Mesendoderm (in vitro differentiated cells): ENCODE results near the gene PSMA3.

Experiments
- DNase-seq: peaks from one replicate; pipeline ENCODE4 v3.0.0; 2013
- H2AK5ac ChIP-seq: 2 replicates; pipeline ENCODE4 v1.6.1; 2013; ENCODE audit warnings: low read length, inconsistent platforms
- H2BK120ac ChIP-seq: 2 replicates; pipeline ENCODE4 v1.6.1; 2013; ENCODE audit warnings: low read depth, mild to moderate bottlenecking, low read length, moderate library complexity, mixed read lengths
- H2BK15ac ChIP-seq: replicated peaks from 2 replicates; pipeline ENCODE4 v1.6.1; 2013; ENCODE audit warnings: low read depth, mild to moderate bottlenecking, moderate library complexity
- H2BK5ac ChIP-seq: 2 replicates; pipeline ENCODE4 v1.6.1; 2013; ENCODE audit warnings: low read length, inconsistent platforms
- H3K18ac ChIP-seq: 2 replicates; pipeline ENCODE4 v1.6.1; 2013; ENCODE audit warnings: mild to moderate bottlenecking, low read length, mixed read lengths
- H3K23ac ChIP-seq: one replicate; pipeline ENCODE4 v1.6.1; 2013; ENCODE audit warnings: low read length
- H3K27ac ChIP-seq: 2 replicates; pipeline ENCODE4 v1.5.1; 2013; ENCODE audit warnings: low read depth, mild to moderate bottlenecking, inconsistent platforms, low read length, moderate library complexity
- H3K27me3 ChIP-seq: 2 replicates; pipeline ENCODE4 v1.6.1; 2013; ENCODE audit warnings: low read length, control low read depth, mild to moderate bottlenecking, inconsistent platforms; ENCODE audit not compliant: insufficient read depth, poor library complexity
- H3K36me3 ChIP-seq: 2 replicates; pipeline ENCODE4 v1.6.1; 2013; ENCODE audit warnings: low read length, inconsistent platforms; ENCODE audit not compliant: control insufficient read depth, insufficient read depth
- H3K4ac ChIP-seq: one replicate; pipeline ENCODE4 v1.6.1; 2013; ENCODE audit warnings: low read depth, mild to moderate bottlenecking, low read length, moderate library complexity
- H3K4me1 ChIP-seq: 2 replicates; pipeline ENCODE4 v1.6.1; 2013; ENCODE audit warnings: low read depth, low read length, inconsistent platforms; ENCODE audit not compliant: control insufficient read depth
- H3K4me2 ChIP-seq: 2 replicates; pipeline ENCODE4 v1.6.1; 2013; ENCODE audit warnings: low read length
- H3K4me3 ChIP-seq: 2 replicates; pipeline ENCODE4 v1.5.1; 2013; ENCODE audit warnings: mild to moderate bottlenecking, low read length
- H3K56ac ChIP-seq: one replicate; pipeline ENCODE4 v1.6.1; 2013; ENCODE audit warnings: low read length
- H3K79me1 ChIP-seq: 2 replicates; pipeline ENCODE4 v1.6.1; 2013; ENCODE audit warnings: low read length, inconsistent platforms
- H3K79me2 ChIP-seq: 2 replicates; pipeline ENCODE4 v1.6.1; 2013; ENCODE audit warnings: mild to moderate bottlenecking, low read length; ENCODE audit not compliant: control insufficient read depth, insufficient read depth
- H3K9ac ChIP-seq: 2 replicates; pipeline ENCODE4 v1.6.1; 2013; ENCODE audit warnings: low read length, inconsistent platforms
- H4K5ac ChIP-seq: one replicate; pipeline ENCODE4 v1.6.1; 2013; ENCODE audit warnings: low read length
- H4K8ac ChIP-seq: one replicate; pipeline ENCODE4 v1.6.1; 2013; ENCODE audit warnings: low read depth, mild to moderate bottlenecking, control low read depth, low read length, moderate library complexity
- WGBS: extraction: QIAGEN DNeasy Blood & Tissue Kit; methylation state at CpG from one replicate; pipeline ENCODE4 v1.1.7; 2013; ENCODE audit warnings: low lambda C conversion rate, missing lambda C conversion rate; ENCODE audit not compliant: insufficient coverage; ENCODE audit errors: extremely low coverage; 5-methylcytosine and 5-hydroxymethylcytosine counted together

The PSMA3 gene

DNA sequence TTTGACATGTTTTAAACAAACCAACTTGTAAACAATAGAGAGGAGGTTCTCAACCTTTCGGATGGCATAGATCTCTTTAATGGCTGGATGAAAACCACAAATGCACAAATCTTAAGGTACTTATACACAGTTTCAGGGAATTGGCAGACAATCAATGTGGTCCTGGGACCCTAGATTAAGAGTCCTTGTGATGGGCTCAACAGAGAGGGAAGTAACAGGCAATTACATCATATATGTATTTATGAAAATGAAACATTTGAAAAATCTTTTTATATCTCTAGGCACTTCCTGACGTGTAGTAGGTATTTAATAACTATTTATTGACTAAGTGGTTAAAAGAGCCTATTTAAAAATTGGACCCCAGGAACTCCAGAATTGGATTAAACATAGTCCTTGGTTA, 43.8 kb upstream of the PSMA3 start:
- no peaks in the 10 kb centered on the region for H3K4me1 ChIP-seq
- no peak overlapping the region for H3K18ac ChIP-seq
- H3K23ac ChIP-seq = no peak overlapping the region
- no peak overlapping the region for H4K5ac ChIP-seq
- peak overlapping the region; percentile 89 for H3K4me2 ChIP-seq
- H3K27me3 ChIP-seq = no peaks in the 10 kb centered on the region
- no peak overlapping the region for H2AK5ac ChIP-seq
- no peak overlapping the region for H4K8ac ChIP-seq
- H3K4me3 ChIP-seq = peak overlapping the region; percentile 95
- peak overlapping the region; percentile 97 for H3K9ac ChIP-seq
- H3K79me1 ChIP-seq = peaks cover 7% of the 10 kb centered on the region
- H3K56ac ChIP-seq = peak overlapping the region; percentile 97
- no peak overlapping the region for H3K27ac ChIP-seq
- H3K36me3 ChIP-seq = no peaks in the 10 kb centered on the region
- no peak overlapping the region for H2BK5ac ChIP-seq
- H3K79me2 ChIP-seq = peaks cover 10% of the 10 kb centered on the region
- H2BK15ac ChIP-seq = no peak overlapping the region
- WGBS = no CpG with 5 or more reads among the region's 2 CpGs
- H3K4ac ChIP-seq = no peak overlapping the region
- H2BK120ac ChIP-seq = no peak overlapping the region
- no peak for DNase-seq

DNA sequence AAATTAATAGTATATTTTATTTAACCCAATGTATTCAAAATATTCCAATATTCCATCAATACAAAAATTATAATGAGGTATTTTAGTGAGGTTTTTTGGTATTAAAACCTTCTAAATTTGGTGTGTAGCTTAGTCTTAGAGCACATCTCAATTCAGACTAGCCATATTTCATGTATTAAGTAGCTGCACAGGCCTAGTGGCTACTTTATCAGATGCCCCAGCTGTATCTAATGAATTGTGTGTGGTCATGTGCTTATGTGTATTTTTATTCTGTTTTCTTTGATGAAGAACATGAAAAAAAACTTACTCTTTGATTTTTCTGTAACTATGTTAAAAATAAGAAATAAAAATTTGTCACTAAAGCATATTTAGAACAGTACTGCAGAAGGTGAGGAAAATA, 31.5 kb upstream of the PSMA3 start:
- H2BK5ac ChIP-seq = no peak overlapping the region
- no peak overlapping the region for H3K4ac ChIP-seq
- H3K23ac ChIP-seq = no peak overlapping the region
- no peak overlapping the region for H3K56ac ChIP-seq
- no peak overlapping the region for H4K5ac ChIP-seq
- H3K4me3 ChIP-seq = no peak overlapping the region
- H3K4me1 ChIP-seq = no peaks in the 10 kb centered on the region
- no peak overlapping the region for H4K8ac ChIP-seq
- no peaks in the 10 kb centered on the region for H3K36me3 ChIP-seq
- H3K27ac ChIP-seq = no peak overlapping the region
- no peaks in the 10 kb centered on the region for H3K79me2 ChIP-seq
- DNase-seq = no peak
- no peak overlapping the region for H2BK120ac ChIP-seq
- no peak overlapping the region for H3K9ac ChIP-seq
- H3K18ac ChIP-seq = no peak overlapping the region
- H2AK5ac ChIP-seq = no peak overlapping the region
- H3K4me2 ChIP-seq = no peak overlapping the region
- no peaks in the 10 kb centered on the region for H3K27me3 ChIP-seq
- no peaks in the 10 kb centered on the region for H3K79me1 ChIP-seq
- H2BK15ac ChIP-seq = no peak overlapping the region

DNA sequence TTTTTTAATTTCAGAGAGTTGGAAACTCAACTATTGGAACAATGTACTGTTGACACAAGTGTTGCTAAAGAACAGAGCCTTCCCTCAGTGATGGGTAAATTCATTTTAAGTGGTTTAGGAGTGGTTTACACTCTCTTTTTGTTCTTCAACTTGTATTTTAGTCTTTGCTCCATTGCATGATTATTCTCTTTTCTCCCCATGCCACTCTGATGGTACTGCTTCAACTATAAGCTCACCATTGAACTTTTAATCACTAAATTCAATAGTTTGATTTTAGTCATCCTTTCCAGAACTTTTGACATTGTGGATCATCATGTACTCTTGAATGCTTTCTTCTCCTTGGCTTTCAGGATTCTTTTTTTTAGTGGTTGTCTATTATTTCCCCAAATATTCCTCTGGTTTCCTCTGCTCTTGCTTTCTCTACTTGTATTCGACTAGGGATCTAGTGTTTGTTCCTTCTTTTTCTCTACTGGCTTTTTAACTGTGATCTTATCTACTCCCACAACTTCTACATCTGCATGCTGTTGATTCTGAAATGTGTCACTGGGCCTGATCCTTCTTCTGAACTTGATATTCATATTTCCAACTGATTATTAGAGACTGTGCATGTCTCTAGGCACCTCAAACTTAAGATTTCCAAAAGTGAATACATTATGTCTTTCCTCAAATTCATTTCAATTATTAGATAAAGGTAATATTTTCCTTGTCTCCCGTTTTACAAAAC, 29.3 kb upstream of the PSMA3 start:
- Histone ChIP-seq H3K36me3 (no peaks in the 10 kb centered on the region), H3K4me3 (no peak overlapping the region), H3K56ac (no peak overlapping the region), H3K9ac (no peak overlapping the region), H3K27me3 (no peaks in the 10 kb centered on the region), H2BK120ac (no peak overlapping the region), H3K79me2 (no peaks in the 10 kb centered on the region), H3K4me2 (no peak overlapping the region), H2BK15ac (no peak overlapping the region), H2BK5ac (no peak overlapping the region), H3K4ac (no peak overlapping the region), H2AK5ac (no peak overlapping the region), H3K79me1 (no peaks in the 10 kb centered on the region), H3K4me1 (no peaks in the 10 kb centered on the region), H3K23ac (no peak overlapping the region), H3K27ac (no peak overlapping the region), H4K8ac (no peak overlapping the region), H3K18ac (no peak overlapping the region), H4K5ac (no peak overlapping the region)
- no peak for DNase-seq
- WGBS = no CpG with 5 or more reads among the region's 2 CpGs

DNA sequence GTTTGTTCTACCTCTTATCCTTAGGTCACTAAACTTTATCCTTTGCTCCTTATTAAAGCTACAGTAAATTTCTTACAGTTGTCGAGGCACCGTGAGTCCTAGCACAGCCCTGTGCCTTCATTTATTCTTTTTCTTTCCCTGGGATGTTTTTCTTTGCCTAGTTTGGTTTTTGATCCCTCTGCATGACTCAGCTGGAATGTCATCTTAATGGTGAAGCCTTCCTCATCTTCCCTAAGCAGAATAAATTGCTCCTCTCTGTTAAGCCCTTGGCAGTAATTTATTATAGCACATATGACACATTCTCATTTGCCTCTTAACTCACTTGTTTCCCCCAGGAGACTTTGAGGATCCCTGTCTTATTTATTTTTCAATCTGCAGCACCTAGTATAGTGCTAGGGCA, 28.1 kb upstream of the PSMA3 start:
- Histone ChIP-seq H4K5ac (no peak overlapping the region), H3K23ac (no peak overlapping the region), H2BK5ac (no peak overlapping the region), H3K18ac (no peak overlapping the region), H3K4me3 (no peak overlapping the region), H3K79me2 (no peaks in the 10 kb centered on the region), H3K4ac (no peak overlapping the region), H3K4me1 (no peaks in the 10 kb centered on the region), H3K4me2 (no peak overlapping the region), H3K79me1 (no peaks in the 10 kb centered on the region), H3K9ac (no peak overlapping the region), H3K56ac (no peak overlapping the region), H2AK5ac (no peak overlapping the region), H2BK120ac (no peak overlapping the region), H3K27ac (no peak overlapping the region), H2BK15ac (no peak overlapping the region), H3K27me3 (no peaks in the 10 kb centered on the region), H3K36me3 (no peaks in the 10 kb centered on the region), H4K8ac (no peak overlapping the region)
- DNase-seq = no peak
- WGBS = no CpG with 5 or more reads among the region's 2 CpGs

DNA sequence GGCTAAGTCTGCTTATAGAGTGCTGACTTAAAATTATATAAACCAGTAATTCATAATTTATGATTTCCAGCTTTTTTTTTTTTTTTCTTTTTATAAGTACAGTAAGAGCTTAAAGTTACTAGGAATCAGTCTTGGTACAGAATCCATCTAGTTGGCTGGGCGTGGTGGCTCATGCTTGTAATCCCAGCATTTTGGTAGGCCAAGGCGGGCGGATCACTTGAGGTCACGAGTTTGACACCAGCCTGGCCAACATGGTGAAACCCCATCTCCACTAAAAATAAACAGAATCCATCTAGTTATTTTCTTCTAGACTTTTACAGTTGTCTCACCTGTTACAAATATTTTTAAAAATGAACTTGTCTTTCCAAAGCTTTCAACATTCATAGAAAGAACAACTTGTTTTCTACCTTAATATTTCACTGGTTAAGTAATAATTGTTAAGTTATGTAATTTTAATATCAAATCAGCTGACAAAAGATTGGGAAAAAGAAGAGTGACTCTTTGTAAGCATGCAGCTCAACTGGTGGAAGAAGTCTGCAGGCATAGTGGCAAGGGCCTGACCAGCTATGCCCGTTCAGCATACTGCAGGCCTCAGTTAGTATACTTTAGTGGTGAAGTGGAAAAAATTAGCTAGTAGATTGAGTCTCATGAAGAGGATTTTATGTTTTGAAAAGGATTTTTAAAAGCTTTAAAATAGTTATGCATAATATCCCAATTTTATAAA, 17.4 kb upstream of the PSMA3 start:
- Histone ChIP-seq H3K27me3 (no peaks in the 10 kb centered on the region), H3K36me3 (no peaks in the 10 kb centered on the region), H4K5ac (no peak overlapping the region), H2BK15ac (no peak overlapping the region), H2AK5ac (no peak overlapping the region), H3K18ac (no peak overlapping the region), H3K4me2 (no peak overlapping the region), H3K9ac (no peak overlapping the region), H3K27ac (no peak overlapping the region), H2BK5ac (no peak overlapping the region), H3K56ac (no peak overlapping the region), H2BK120ac (no peak overlapping the region), H3K23ac (no peak overlapping the region), H3K4me3 (no peak overlapping the region), H3K4ac (no peak overlapping the region), H4K8ac (no peak overlapping the region), H3K79me1 (no peaks in the 10 kb centered on the region), H3K79me2 (no peaks in the 10 kb centered on the region), H3K4me1 (no peaks in the 10 kb centered on the region)
- no peak for DNase-seq
- no CpG with 5 or more reads among the region's 5 CpGs for WGBS
